Liver (tissue), 3 donors: ENCODE measurements around the gene CAMP.

Source experiments
- FOXA1 ChIP-seq: IDR thresholded peaks from 2 replicates; pipeline ENCODE4 v1.6.1; 2016; ENCODE audit warnings: antibody characterized with exemption
- FOXA2 ChIP-seq: IDR thresholded peaks from 2 replicates; pipeline ENCODE4 v1.6.1; 2016; ENCODE audit warnings: antibody characterized with exemption
- JUND ChIP-seq, 2 donors: IDR thresholded peaks; 2 replicates each; pipeline ENCODE4 v1.6.1; 2016; ENCODE audit warnings: antibody characterized with exemption in 2 of 2
- MAX ChIP-seq: IDR thresholded peaks from 2 replicates; pipeline ENCODE4 v1.6.1; 2016; ENCODE audit warnings: antibody characterized with exemption
- TAF1 ChIP-seq: conservative IDR thresholded peaks from 2 replicates; pipeline ENCODE4 v1.6.1; 2016; ENCODE audit warnings: antibody characterized with exemption, mild to moderate bottlenecking
- TF ChIP-seq, protein P1 (sequence below): fragments of 150-350 bp; IDR thresholded peaks from 2 replicates; pipeline ENCODE4 v1.5.1; 2017; ENCODE audit warnings: improper control_type of control experiment, low read depth, low read length; ENCODE audit not compliant: missing input control
- donor health status: healthy.
- donor health status: healthy.

DNA sequence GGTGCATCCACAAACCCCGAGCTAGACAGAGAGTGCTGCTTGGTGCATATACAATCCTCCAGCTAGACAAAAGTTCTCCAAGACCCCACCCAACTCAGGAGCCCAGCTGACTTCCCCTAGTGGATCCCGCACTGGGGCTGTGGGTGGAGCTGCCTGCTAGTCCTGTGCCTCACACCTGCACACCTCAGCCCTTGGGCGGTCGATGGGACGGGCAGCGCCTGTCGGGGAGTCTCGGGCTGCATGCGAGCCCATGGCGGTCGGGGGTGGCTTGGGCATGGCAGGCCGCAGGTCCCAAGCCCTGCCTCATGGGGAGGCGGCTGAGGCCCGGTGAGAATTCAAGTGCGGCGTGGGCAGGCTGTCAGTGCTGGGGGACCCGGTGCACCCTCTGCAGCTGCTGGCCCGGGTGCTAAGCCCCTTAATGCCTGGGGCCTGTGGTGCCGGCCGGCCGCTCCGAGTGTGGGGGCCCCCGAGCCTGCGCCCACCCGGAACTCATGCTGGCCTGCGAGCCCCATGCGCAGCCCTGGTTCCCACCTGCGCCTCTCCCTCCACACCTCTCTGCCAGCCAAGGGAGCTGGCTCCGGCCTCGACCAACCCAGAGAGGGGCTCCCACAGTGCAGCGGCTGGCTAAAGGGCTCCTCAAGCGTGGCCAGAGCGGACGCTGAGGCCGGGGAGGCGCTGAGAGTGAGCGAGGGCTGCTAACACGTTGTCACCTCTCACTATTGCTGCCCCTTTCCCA, 48.6 kb downstream of the CAMP start:
- TF ChIP-seq FOXA2, result no peak
- TF ChIP-seq MAX, result no peak
- TF ChIP-seq, protein P1, sequence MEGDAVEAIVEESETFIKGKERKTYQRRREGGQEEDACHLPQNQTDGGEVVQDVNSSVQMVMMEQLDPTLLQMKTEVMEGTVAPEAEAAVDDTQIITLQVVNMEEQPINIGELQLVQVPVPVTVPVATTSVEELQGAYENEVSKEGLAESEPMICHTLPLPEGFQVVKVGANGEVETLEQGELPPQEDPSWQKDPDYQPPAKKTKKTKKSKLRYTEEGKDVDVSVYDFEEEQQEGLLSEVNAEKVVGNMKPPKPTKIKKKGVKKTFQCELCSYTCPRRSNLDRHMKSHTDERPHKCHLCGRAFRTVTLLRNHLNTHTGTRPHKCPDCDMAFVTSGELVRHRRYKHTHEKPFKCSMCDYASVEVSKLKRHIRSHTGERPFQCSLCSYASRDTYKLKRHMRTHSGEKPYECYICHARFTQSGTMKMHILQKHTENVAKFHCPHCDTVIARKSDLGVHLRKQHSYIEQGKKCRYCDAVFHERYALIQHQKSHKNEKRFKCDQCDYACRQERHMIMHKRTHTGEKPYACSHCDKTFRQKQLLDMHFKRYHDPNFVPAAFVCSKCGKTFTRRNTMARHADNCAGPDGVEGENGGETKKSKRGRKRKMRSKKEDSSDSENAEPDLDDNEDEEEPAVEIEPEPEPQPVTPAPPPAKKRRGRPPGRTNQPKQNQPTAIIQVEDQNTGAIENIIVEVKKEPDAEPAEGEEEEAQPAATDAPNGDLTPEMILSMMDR, result no peak
- no peak for TF ChIP-seq FOXA1
- TF ChIP-seq JUND (IDR thresholded peaks at IDR 0.05), result no peak
- TF ChIP-seq TAF1, result no peak
